Urothelium cell line (cell line): ENCODE measurements around the gene PTGIR.

Experiments used
- DNase-seq: peaks from one replicate; pipeline ENCODE4 v3.0.0; 2011; ENCODE audit warnings: low spot score, mixed read lengths
- FAIRE-seq: peaks from 2 replicates; lab custom pipeline; 2011; peaks lifted over from hg19 to GRCh38; lab: Jason Lieb, UNC

The PTGIR gene

DNA sequence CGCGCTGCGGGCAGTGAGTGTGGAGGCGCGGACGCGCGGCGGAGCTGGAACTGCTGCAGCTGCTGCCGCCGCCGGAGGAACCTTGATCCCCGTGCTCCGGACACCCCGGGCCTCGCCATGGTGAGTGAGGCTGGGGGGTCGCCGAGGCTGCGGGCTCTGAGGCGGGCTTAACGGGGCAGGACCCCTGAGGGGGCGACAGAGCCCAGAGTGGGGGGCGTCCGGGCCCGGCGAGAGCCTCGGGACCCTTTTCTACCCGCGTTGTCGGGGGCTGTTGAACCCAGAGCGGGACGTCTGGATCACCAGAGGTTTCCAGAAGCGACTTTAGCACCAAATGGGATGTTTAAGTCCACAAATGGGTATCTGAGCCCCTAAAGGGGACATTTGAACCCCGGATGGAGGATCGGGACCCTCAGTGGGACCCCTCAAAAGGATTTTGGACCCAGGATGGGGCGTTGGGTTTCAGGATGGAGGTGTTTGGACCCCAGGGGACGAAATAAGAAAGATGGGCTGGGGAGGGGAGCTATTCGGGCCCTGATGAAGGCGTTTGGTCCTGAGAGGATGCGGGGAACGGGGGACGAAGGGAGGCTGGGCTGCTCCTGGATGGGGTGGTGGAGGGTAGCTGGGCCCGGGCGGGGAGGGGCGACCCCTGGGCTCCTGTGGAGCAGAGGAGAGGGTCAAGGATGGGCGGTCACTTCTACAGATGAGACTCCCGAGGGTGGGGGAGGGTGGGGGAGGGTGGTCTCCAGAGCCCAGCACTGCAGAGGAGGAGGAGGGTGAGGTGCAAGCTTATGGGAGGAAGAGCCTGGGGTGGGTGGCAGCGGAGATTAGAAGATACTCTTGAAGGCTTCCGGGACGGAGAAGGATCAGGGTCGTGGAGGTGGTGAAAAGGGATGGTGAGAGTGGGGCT is 23.3 kb downstream of the PTGIR start, which contains the start of gene CALM3:
TSS of gene CALM3 (plus strand) at position 13 of the 907 bp plus-strand sequence. CDS start at position 118, 105 bp downstream.
- no peak for FAIRE-seq
- no peak for DNase-seq

- DNase-seq (peak; percentile 96), FAIRE-seq (peak; percentile 94)
Measured at GRCh38 chr19:46600384-46601317, 24.2 kb downstream of the PTGIR start.

DNA sequence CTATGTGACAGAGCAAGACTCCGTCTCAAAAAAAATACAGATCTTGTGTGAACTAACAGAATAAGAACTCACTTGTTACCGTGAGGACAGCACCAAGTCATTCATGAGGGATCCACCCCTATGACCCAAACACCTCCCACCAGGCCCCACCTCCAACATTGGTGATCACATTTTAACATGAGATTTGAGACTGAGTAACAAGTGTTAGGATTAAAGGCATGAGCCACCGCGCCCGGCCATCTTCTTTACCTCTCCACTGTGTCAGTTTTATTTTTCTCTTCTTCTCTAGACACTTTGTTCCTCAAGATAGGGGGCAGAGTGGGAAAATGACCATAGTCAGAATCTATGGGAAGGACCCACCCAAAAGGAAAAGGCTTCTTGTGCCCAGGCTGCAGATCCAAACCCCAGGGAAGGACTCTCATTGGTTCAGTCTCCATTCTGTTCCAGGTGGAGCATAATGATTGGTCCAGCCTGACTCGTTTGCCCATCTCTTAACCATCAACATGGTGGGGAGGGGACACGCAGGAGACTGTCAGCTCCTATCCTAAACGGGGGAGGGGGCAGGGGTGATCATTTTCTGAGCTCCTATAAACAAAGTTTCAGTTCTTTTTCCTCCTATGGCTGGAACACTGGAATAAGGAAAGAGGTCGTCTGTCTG is 25.0 kb downstream of the PTGIR start:
- no peak for FAIRE-seq

GRCh38 chr19:46598372-46598917 is 26.4 kb downstream of the PTGIR start:
- no peak for FAIRE-seq
- DNase-seq: no peak

More for the DNA sequence above, 25.0 kb downstream of the PTGIR start:
- DNase-seq: no peak

DNA sequence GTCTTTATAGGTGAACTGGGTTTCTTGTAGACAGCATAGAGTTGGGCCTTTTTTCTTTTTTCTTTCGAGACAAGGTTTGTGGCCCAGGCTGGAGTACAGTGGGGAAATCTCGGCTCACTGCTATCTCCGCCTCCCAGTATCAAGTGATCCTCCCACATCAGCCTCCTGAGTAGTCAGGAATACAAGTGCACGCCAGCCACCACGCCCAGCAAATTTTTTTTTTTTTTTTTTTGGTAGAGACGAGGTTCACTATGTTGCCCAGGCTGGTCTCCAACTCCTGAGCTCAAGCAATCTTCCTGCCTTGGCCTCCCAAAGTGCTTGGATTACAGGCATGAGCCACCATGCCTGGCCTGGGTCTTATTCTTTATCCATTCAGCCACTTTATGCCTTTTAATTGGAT is 28.9 kb downstream of the PTGIR start:
- DNase-seq (no peak), FAIRE-seq (no peak)

- DNase-seq (no peak), FAIRE-seq (no peak)
Measured at GRCh38 chr19:46591870-46592269, 33.0 kb downstream of the PTGIR start.

DNA sequence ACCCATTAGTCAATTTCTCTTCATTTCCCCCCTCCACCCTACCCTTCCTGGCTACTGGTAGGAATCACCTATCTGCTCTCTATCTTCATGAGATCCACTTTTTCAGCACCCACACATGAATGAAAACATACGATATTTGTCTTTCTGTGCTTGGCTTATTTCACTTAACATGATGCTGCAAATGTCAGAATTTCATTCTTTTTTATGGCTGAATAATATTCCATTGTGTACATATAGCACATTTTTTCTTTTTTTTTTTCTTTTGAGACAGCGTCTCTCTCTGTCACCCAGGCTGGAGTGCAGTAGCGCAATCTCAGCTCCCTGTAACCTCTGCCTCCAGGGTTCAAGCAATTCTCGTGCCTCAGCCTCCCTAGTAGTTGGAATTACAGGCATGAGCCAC is 33.6 kb downstream of the PTGIR start:
- no peak for FAIRE-seq
- no peak for DNase-seq

DNA sequence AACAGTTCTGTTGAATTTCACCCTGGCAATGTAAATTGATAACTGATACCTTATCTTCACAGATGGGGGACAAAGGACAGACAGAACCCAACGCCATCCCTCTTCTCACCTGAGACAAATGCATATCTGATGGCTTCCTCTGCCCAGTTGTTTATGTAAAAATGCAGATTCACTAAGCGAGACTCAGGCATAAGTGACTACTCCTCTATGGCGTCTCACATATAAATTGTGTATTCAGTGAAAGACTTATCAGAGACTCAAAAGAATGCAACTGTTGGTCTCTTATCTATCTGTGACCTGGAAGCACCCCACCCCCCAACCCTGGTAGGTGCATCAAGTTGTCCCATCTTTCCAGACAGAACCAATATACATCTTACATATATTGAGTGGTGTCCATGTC is 37.0 kb downstream of the PTGIR start:
- no peak for FAIRE-seq
- no peak for DNase-seq

DNA sequence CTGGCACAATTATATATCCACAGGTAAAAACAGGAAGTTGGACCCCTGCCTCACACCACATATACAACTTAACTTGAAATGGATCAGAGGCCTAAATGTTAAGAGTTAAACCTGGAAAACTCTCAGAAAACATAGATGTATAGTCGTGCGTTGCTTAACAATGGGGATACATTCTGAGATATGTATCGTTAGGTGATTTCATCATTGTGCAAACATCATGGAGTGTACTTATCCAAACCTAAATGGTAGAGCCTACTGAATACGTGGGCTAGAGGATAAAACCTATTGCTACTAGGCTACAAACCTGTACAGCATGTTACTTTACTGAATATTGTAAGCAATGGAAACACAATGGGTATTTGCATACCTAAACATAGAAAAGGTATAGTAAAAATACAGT is 38.6 kb downstream of the PTGIR start:
- FAIRE-seq (no peak), DNase-seq (no peak)

DNA sequence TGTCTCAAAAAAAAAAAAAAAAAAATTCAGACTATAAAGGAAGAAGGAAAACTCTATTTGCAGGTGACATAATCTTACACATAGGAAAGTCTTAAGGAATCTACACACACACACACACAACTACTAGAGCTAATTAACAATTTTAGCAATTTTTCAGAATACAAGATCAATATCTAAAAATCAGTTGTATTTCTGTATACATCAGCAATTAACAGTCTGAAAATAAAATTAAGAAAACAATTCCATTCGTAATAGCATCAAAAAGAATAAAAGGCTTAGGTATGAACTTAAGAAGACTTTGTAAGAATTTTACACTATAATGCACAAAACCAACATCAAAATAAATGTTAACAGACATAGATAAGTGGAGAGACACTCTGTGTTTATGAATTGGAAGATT is 39.4 kb downstream of the PTGIR start:
- FAIRE-seq (no peak), DNase-seq (no peak)

DNA sequence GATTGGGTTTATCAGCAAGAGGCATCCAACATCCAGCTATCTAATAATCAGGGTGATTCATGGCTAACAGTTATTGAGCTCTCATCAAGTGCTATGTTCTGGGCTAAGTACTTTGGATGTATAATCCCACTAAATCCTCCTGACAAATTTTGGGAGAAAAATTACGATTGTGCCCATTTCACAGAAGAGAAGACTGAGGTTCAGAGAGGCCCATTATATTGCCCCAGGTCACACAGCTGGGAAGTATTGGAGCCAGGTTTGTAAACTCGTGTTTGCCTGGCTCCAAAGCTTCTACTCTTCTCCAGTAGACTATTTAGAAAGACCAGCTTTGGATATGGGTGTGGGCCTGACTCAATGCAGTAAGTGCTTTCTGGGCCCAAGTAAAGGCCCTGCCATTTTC is 44.6 kb downstream of the PTGIR start:
- no peak for FAIRE-seq
- DNase-seq: no peak

DNA sequence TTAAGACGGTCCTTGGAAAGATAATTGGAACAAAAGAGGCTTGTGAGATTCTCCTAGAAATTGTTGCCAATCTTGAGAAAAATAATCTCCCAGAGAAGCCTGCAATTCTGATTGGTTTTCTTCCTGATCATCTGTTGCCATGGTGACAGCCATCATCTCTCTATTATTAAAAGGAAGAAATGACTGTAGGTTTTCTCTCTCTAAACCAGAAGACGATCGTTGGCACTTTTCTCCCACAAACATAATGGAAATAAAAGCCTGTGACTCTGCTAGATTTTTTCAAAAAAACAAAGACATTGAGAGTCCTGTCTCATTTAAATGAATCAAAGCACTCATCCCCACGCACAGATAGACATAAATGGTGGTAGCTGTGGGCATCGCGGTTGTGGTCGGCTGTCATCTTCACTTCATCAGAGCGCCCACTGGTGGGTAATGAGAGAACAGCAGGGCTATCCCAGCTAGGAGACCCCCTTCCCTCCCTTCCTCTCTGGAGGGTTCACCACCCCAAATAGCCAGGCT is 45.5 kb downstream of the PTGIR start:
- DNase-seq (no peak), FAIRE-seq (no peak)

DNA sequence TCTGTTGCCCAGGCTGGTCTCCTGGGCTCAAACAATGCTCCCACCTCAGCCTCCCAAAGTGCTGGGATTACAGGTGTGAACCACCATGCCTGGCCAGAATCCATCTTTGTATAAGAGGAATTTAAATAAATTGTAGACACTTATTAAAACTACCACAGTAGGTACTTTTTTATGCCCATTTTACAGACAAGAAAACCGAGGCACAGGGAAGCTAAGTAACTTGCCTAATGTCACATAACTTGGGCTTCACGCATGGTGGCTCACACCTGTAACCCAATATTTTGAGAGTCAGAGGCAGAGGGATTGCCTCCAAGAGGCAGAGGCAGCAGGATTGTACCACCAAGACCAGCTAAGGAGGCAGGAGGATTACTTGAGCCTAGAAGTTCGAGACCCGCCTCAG is 46.4 kb downstream of the PTGIR start:
- DNase-seq (no peak), FAIRE-seq (no peak)

- DNase-seq: no peak
- FAIRE-seq: no peak
Measured at GRCh38 chr19:46574533-46574932, 50.4 kb downstream of the PTGIR start.

DNA sequence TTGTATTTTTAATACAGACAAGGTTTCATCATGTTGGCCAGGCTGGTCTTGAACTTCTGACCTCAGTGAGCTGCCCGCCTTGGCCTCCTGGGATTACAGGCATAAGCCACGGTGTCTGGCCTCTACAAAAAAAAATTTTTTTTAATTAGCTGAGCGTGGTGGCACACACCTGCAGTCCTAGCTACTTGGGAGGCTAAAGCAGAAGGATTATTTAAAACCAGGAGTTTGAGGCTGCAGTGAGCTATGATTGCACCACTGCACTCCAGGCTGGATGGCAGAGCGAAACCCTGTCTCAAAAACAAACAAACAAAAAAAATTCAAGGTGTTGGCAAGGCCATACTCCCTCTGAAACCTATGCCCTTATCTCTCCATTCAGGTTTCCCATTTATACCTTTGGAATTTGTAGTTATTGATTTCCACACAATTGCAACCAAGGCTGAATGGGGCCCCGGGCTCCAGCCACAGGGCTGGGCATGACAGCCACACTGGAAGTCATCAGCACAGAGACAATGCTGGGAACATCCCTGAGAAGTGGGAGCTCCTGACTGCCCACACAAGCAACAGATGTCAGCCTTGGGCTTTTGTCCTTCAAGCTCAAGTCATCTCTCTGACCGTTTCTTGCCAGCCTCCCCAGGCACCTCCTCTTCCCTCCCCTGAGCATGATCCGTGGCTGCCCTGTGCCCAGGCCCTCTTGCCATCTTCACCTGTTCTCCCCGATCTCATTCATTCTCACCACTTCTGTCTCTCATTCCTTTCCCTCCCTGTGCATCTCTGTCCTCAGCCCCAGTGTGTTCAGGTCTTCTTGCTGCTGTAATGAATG is 51.0 kb downstream of the PTGIR start:
- DNase-seq: no peak
- FAIRE-seq: no peak

GRCh38 chr19:46571495-46571894 is 53.4 kb downstream of the PTGIR start:
- DNase-seq (peak; percentile 53), FAIRE-seq (no peak)
